Common myeloid progenitor, CD34-positive (primary cell): ENCODE results near the gene MPDZ.

Experiments used
- CTCF ChIA-PET: fragments of 350-600 bp; sonication (Branson Sonifier 250); formaldehyde crosslinking; loops from one replicate; lab custom pipeline; 2021; ENCODE audit warnings: antibody characterized with exemption; lab: Charles Lee
- POLR2A ChIA-PET: fragments of 350-600 bp; sonication (Branson Sonifier 250); formaldehyde crosslinking; loops from one replicate; lab custom pipeline; 2021; ENCODE audit warnings: antibody characterized with exemption; lab: Charles Lee
- DNase-seq, 3 donors: peaks; one replicate each; pipeline versions ENCODE4 v3.0.0 to v3.0.0-alpha.2; 2013
- H3K27ac ChIP-seq, 2 experiments: 1 replicate in 1 of 2; 2 replicates in 1 of 2; pipeline ENCODE4 v1.7.0; 2013; ENCODE audit warnings: inconsistent platforms in 2 of 2, low read length in 2 of 2, mild to moderate bottlenecking in 2 of 2, low read depth in 1 of 2, moderate library complexity in 1 of 2; ENCODE audit not compliant: severe bottlenecking in 2 of 2, insufficient read depth in 1 of 2, poor library complexity in 1 of 2
- H3K27me3 ChIP-seq, 5 experiments: replicated peaks in 2 of 5; 1 replicate in 3 of 5; 2 replicates in 2 of 5; pipeline versions ENCODE4 v1.6.1 to v1.7.0; 2013; ENCODE audit warnings: low read length in 4 of 5, mild to moderate bottlenecking in 2 of 5, moderate library complexity in 2 of 5, inconsistent platforms in 1 of 5; ENCODE audit not compliant: insufficient read depth in 5 of 5, control insufficient read depth in 4 of 5
- H3K36me3 ChIP-seq, 4 experiments: 1 replicate in 2 of 4; 2 replicates in 2 of 4; pipeline versions ENCODE4 v1.6.1 to v1.7.0; 2013; ENCODE audit warnings: low read length in 3 of 4, control low read depth in 1 of 4, mild to moderate bottlenecking in 1 of 4; ENCODE audit not compliant: control insufficient read depth in 4 of 4, insufficient read depth in 4 of 4
- H3K4me1 ChIP-seq, 4 experiments: 1 replicate in 3 of 4; 2 replicates in 1 of 4; pipeline versions ENCODE4 v1.6.1 to v1.7.1; 2013; ENCODE audit warnings: low read length in 3 of 4, mild to moderate bottlenecking in 3 of 4, control low read depth in 1 of 4, inconsistent platforms in 1 of 4, moderate library complexity in 1 of 4; ENCODE audit not compliant: control insufficient read depth in 4 of 4, insufficient read depth in 4 of 4; ENCODE audit errors: control extremely low read depth in 1 of 4
- H3K4me3 ChIP-seq, 7 experiments: 1 replicate in 4 of 7; 2 replicates in 3 of 7; pipeline versions ENCODE4 v1.5.1 to v1.7.0; 2013; ENCODE audit warnings: mild to moderate bottlenecking in 7 of 7, low read length in 6 of 7, moderate library complexity in 6 of 7, inconsistent platforms in 2 of 7, low read depth in 2 of 7, control low read depth in 1 of 7; ENCODE audit not compliant: insufficient read depth in 4 of 7, control insufficient read depth in 1 of 7; ENCODE audit errors: extremely low read depth in 1 of 7
- H3K9me3 ChIP-seq, 5 experiments: 1 replicate in 4 of 5; 2 replicates in 1 of 5; pipeline versions ENCODE4 v1.6.1 to v1.7.1; 2013; ENCODE audit warnings: low read length in 4 of 5, mild to moderate bottlenecking in 2 of 5, inconsistent platforms in 1 of 5, low read depth in 1 of 5, moderate library complexity in 1 of 5; ENCODE audit not compliant: control insufficient read depth in 4 of 5, insufficient read depth in 2 of 5; ENCODE audit errors: control extremely low read depth in 1 of 5
- WGBS: methylation state at CpG from one replicate; pipeline ENCODE4 v1.1.5; 2013; ENCODE audit not compliant: insufficient coverage; 5-methylcytosine and 5-hydroxymethylcytosine counted together

Gene MPDZ

DNA sequence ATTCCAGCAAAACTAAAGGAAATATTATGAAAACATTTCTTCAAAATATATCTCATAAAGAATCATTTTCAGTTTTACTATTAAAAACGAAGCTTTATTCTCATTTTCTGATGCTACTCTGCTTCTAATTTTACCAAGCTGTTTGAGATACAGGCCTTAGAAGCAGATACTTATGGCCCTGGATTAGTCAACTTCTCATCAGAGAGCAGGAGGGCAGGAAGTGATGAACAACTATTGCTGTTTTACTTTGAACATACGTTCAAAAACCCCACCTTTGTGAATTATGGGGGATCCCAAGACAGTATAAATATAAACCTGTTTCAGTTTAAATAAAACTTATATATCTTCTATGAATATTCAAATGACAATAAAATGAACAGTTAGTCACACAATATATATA, 16.0 kb downstream of the MPDZ start:
- Histone ChIP-seq H3K4me3 (no peak overlapping the region), H3K27ac (no peak overlapping the region), H3K36me3 (no peaks in the 10 kb centered on the region), H3K27me3 (no peaks in the 10 kb centered on the region), H3K4me1 (peaks cover 0 to 3% (median 0%) of the 10 kb centered on the region in 4 experiments), H3K9me3 (no peaks in the 10 kb centered on the region)
- DNase-seq, result no peak
- POLR2A ChIA-PET, result no interaction called here
- CTCF ChIA-PET, result interaction anchor here (0.7 kb wide), 1 partner anchor 45 kb away, joined by 4 read pairs; no protein-coding TSS in a partner anchor
- 90% methylated on average over 1 of the region's 2 CpGs for WGBS

DNA sequence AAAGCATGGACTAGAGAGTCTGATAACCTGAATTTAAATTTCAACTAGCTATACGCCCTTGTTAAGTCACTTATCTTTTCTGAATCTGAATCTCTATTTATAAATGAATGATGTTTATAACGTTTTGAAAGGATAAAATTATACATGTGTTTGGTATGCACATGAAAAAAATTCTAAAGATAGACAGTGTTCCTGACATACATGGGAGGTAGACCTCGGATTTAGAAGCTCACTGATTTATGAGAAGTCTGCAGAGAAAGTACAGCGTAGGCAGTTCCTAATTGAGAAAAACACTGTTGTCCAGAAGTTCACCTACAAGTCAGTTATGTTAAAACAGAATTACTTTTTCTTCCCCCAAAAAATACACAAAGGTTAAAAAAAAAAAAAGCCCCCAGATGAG, 26.6 kb downstream of the MPDZ start:
- DNase-seq, result no peak
- no peak overlapping the region for H3K4me3 ChIP-seq
- no peaks in the 10 kb centered on the region for H3K27me3 ChIP-seq
- H3K4me1 ChIP-seq, result no peaks in the 10 kb centered on the region
- peaks cover 0 to 2% (median 0%) of the 10 kb centered on the region in 4 experiments for H3K36me3 ChIP-seq
- peaks cover 0 to 15% (median 0%) of the 10 kb centered on the region in 5 experiments for H3K9me3 ChIP-seq
- WGBS, result 93% methylated on average over 2 of the region's 4 CpGs
- no peak overlapping the region for H3K27ac ChIP-seq
- POLR2A ChIA-PET, result no interaction called here
- CTCF ChIA-PET, result no interaction called here

DNA sequence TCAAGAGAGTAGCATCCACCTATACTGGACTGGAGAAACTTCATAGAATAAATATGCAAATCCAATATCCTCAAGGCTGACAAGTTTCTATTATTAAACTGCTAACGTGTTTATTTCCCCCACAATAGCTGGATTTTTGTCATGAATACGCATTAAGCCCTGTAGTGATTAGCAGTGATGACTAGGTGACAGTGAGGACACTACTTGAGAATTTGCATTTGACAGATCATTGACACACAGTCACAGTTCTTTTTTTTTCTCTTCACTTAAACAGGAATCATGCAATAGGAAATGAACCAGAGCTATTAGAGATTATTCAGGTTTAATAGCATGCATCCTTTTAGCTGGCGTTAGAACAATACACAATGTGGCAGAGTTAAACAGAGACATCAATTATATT, 35.3 kb downstream of the MPDZ start:
- H3K36me3 ChIP-seq, result peaks cover 0 to 2% (median 0%) of the 10 kb centered on the region in 4 experiments
- WGBS, result 100% methylated on average over 1 of the region's 3 CpGs
- H3K4me1 ChIP-seq, result no peaks in the 10 kb centered on the region
- DNase-seq, result no peak
- ChIA-PET POLR2A (no interaction called here), CTCF (no interaction called here)
- H3K27me3 ChIP-seq, result no peaks in the 10 kb centered on the region
- no peak overlapping the region for H3K27ac ChIP-seq
- no peaks in the 10 kb centered on the region for H3K9me3 ChIP-seq
- no peak overlapping the region for H3K4me3 ChIP-seq

DNA sequence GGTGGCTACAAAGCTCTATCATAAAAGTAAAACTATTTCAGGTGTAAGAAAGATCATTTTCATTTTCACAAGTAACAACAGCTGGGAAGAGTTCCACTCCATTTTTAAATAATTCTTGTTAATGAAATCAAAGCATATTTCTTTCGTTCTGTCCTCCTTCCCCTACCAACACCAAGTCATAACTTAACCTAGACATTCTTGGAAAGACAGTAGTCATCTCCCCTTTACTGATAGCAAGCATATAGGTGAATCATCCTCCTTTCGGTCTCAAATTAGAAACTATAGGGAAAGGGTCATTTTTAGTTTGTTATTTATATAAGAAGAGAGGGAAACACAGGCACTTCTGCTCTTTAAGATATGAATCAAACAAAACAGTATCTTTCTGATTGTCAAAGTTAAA, 38.2 kb downstream of the MPDZ start:
- CTCF ChIA-PET, result no interaction called here

DNA sequence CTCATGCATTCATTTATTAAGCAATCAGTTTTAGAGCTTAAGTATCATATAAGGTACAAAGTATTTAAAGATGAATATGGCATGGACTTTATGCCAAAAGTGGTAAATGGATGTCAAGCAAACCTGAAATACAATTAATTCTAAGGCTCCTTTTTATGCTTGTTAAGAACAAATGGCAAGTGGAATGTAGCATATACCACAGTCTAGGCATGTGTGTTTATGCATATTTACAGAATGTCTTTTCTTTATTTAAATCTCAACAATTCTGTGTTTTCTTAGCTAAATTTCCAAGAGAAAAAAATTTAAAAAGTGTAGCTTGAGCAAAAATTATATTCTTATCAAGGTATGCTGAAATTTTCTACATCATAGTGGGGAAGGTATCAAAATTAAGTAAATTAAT, 39.8 kb downstream of the MPDZ start:
- no peak for DNase-seq
- ChIA-PET CTCF (no interaction called here), POLR2A (no interaction called here)
- H3K9me3 ChIP-seq, result no peaks in the 10 kb centered on the region
- no peak overlapping the region for H3K4me3 ChIP-seq
- no peak overlapping the region for H3K27ac ChIP-seq
- no peaks in the 10 kb centered on the region for H3K36me3 ChIP-seq
- no peaks in the 10 kb centered on the region for H3K4me1 ChIP-seq
- H3K27me3 ChIP-seq, result no peaks in the 10 kb centered on the region

More for the DNA sequence above, 38.2 kb downstream of the MPDZ start:
- H3K9me3 ChIP-seq, result no peaks in the 10 kb centered on the region
- no peak overlapping the region for H3K4me3 ChIP-seq
- no CpG with 5 or more reads among the region's 2 CpGs for WGBS
- no peaks in the 10 kb centered on the region for H3K4me1 ChIP-seq
- POLR2A ChIA-PET, result no interaction called here
- no peak overlapping the region for H3K27ac ChIP-seq
- peaks cover 0 to 2% (median 0%) of the 10 kb centered on the region in 4 experiments for H3K36me3 ChIP-seq
- H3K27me3 ChIP-seq, result no peaks in the 10 kb centered on the region
- no peak for DNase-seq

GRCh38 chr9:13239208-13239607, 40.3 kb downstream of the MPDZ start:
- POLR2A ChIA-PET, result no interaction called here
- CTCF ChIA-PET, result no interaction called here
- Histone ChIP-seq H3K36me3 (no peaks in the 10 kb centered on the region), H3K4me3 (no peak overlapping the region), H3K27ac (no peak overlapping the region), H3K27me3 (no peaks in the 10 kb centered on the region), H3K4me1 (no peaks in the 10 kb centered on the region), H3K9me3 (no peaks in the 10 kb centered on the region)
- WGBS, result no CpG with 5 or more reads among the region's 1 CpG
- DNase-seq, result no peak

- ChIA-PET CTCF (interaction anchor here (0.5 kb wide), 1 partner anchor 25 kb away, joined by 4 read pairs; no protein-coding TSS in a partner anchor), POLR2A (no interaction called here)
- no peak overlapping the region for H3K27ac ChIP-seq
- WGBS, result no CpG with 5 or more reads among the region's 1 CpG
- H3K9me3 ChIP-seq, result no peaks in the 10 kb centered on the region
- no peaks in the 10 kb centered on the region for H3K36me3 ChIP-seq
- no peaks in the 10 kb centered on the region for H3K27me3 ChIP-seq
- no peaks in the 10 kb centered on the region for H3K4me1 ChIP-seq
- no peak overlapping the region for H3K4me3 ChIP-seq
- no peak for DNase-seq
Measured at GRCh38 chr9:13234932-13235331, 44.6 kb downstream of the MPDZ start.
